BLaER1 treated with 17β-estradiol and CSF1 and Interleukin-3, amounts not matched to agents 10 nM and 100 nM (cell line): ENCODE results near the gene LEP.

ENCODE experiments used
- H3K27ac ChIP-seq, 11 experiments: shearing (Covaris generic); formaldehyde crosslinking; 2 replicates each; pipeline ENCODE4 v1.8.1; 2022
- H3K27me3 ChIP-seq, 11 experiments: shearing (Covaris generic); formaldehyde crosslinking; 2 replicates each; pipeline ENCODE4 v1.8.1; 2022
- H3K36me3 ChIP-seq, 11 experiments: shearing (Covaris generic); formaldehyde crosslinking; 2 replicates each; pipeline ENCODE4 v1.8.1; 2022
- H3K4me1 ChIP-seq, 10 experiments: shearing (Covaris generic); formaldehyde crosslinking; 2 replicates each; pipeline ENCODE4 v1.8.1; 2022
- H3K4me2 ChIP-seq, 11 experiments: shearing (Covaris generic); formaldehyde crosslinking; 2 replicates each; pipeline ENCODE4 v1.8.1; 2022
- H3K4me3 ChIP-seq, 10 experiments: shearing (Covaris generic); formaldehyde crosslinking; 2 replicates each; pipeline ENCODE4 v1.8.1; 2022
- H3K9ac ChIP-seq, 11 experiments: shearing (Covaris generic); formaldehyde crosslinking; 2 replicates each; pipeline ENCODE4 v1.8.1; 2022
- H3K9me3 ChIP-seq, 11 experiments: shearing (Covaris generic); formaldehyde crosslinking; replicated peaks in 1 of 11; 2 replicates each; pipeline ENCODE4 v1.8.1; 2022
- H4K20me1 ChIP-seq, 11 experiments: shearing (Covaris generic); formaldehyde crosslinking; 2 replicates each; pipeline ENCODE4 v1.8.1; 2022
- Cebpa-rat ChIP-seq, 11 experiments: shearing (Covaris generic); IDR thresholded peaks; 2 replicates each; pipeline ENCODE4 v1.8.1; 2022

Gene LEP

GRCh38 chr7:128202287-128202957, 38.7 kb upstream of the LEP start:
- Histone ChIP-seq H4K20me1 (no peaks in the 10 kb centered on the region), H3K27ac (no peak overlapping the region), H3K4me1 (peaks cover 0 to 15% (median 7%) of the 10 kb centered on the region in 10 experiments; a peak in 11 of 20 replicates), H3K4me3 (no peak overlapping the region), H3K27me3 (peaks cover 20 to 36% (median 28%) of the 10 kb centered on the region in 11 experiments), H3K4me2 (no peak overlapping the region), H3K9me3 (peaks cover 0 to 6% (median 0%) of the 10 kb centered on the region in 11 experiments; a peak in 3 of 22 replicates), H3K9ac (no peak overlapping the region), H3K36me3 (no peaks in the 10 kb centered on the region)
- no peak for TF ChIP-seq Cebpa-rat (IDR thresholded peaks at IDR 0.05)

DNA sequence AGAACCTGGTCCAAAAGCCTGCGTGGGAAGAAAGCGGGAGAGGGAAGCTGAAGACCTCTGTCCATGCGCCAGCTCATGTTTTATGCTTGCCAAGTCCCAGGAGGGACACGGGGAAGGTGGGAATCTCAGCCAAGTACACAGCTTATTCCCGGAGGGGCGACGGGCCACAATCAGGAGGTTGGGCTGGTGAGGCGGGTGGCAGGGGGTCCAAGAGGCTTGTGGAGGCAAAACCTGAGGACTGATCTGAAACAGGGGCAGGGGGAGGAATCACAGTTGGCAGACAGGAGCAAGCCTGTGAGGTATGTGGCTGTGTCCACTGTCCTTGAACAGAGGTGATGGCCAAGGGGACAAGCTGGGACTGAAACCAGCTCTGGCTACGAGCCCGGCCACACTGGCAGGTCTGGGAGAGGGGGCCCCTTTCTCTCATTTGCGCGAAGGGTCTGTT, 38.0 kb upstream of the LEP start:
- Histone ChIP-seq H3K9me3 (peaks cover 0 to 5% (median 0%) of the 10 kb centered on the region in 11 experiments; a peak in 3 of 22 replicates), H4K20me1 (no peaks in the 10 kb centered on the region), H3K4me3 (no peak overlapping the region), H3K9ac (no peak overlapping the region), H3K27me3 (peaks cover 20 to 36% (median 28%) of the 10 kb centered on the region in 11 experiments), H3K4me2 (no peak overlapping the region), H3K27ac (no peak overlapping the region), H3K36me3 (no peaks in the 10 kb centered on the region), H3K4me1 (peaks cover under 1 to 9% (median 5%) of the 10 kb centered on the region in 10 experiments; a peak in 11 of 20 replicates)
- no peak for TF ChIP-seq Cebpa-rat (IDR thresholded peaks at IDR 0.05)

DNA sequence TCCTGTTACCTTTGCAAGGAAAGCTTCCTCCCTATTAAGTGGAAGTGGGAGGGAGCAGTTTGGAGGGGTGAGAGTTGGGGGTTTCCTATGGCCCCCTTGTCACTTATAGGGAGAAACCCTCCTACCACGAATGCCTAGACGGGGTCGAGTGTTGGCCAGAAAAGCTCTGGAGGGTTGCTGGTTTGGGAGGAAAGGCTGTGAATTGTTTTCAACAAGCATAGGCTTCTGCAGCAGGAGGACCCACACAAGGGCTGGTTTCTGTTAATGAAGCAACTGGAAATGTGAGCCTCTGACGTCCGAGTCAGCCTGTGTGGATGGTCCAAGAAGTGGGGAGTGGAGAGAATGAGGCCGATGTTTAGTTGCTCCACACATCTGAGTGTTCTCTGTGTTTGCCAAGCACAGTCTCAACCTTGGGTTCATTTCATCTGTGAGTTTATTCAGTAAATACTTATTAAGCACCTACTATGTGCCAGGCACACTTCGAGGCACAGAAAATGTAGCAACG, 37.3 kb upstream of the LEP start:
- TF ChIP-seq Cebpa-rat (IDR thresholded peaks at IDR 0.05) = no peak

DNA sequence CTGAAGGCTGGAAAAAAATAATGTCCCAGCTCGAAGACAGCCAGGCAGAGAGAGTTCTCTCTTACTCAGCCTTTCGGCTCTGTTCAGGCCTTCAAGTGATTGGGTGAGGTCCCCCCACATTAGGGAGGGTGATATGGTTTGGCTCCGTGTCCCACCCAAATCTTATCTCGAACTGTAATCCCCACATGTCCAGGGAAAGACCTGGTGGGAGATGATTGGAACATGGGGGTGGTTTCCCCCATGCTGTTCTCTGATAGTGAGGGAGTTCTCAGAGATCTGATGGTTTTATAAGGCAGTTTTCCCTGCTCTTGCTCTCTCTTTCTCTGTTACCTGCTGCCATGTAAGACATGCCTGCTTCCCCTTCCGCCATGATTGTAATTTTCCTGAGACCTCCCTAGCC, 36.6 kb upstream of the LEP start:
- no peak overlapping the region for H3K4me3 ChIP-seq
- H3K9me3 ChIP-seq = peaks cover 0 to 5% (median 0%) of the 10 kb centered on the region in 11 experiments; a peak in 3 of 22 replicates
- no peak overlapping the region for H3K27ac ChIP-seq
- H3K4me1 ChIP-seq = peaks cover 0 to 12% (median 5%) of the 10 kb centered on the region in 10 experiments; a peak in 5 of 20 replicates
- H4K20me1 ChIP-seq = no peaks in the 10 kb centered on the region
- no peak for TF ChIP-seq Cebpa-rat (IDR thresholded peaks at IDR 0.05)
- no peaks in the 10 kb centered on the region for H3K36me3 ChIP-seq
- H3K27me3 ChIP-seq = peaks cover 20 to 36% (median 28%) of the 10 kb centered on the region in 11 experiments
- H3K9ac ChIP-seq = no peak overlapping the region
- no peak overlapping the region for H3K4me2 ChIP-seq

More for the DNA sequence above, 37.3 kb upstream of the LEP start:
- Histone ChIP-seq H4K20me1 (no peaks in the 10 kb centered on the region), H3K9ac (no peak overlapping the region), H3K9me3 (peaks cover 0 to 5% (median 0%) of the 10 kb centered on the region in 11 experiments; a peak in 3 of 22 replicates), H3K4me3 (no peak overlapping the region), H3K27me3 (peaks cover 20 to 36% (median 28%) of the 10 kb centered on the region in 11 experiments), H3K27ac (no peak overlapping the region), H3K4me2 (no peak overlapping the region), H3K36me3 (no peaks in the 10 kb centered on the region), H3K4me1 (peaks cover 0 to 7% (median 4%) of the 10 kb centered on the region in 10 experiments; a peak in 6 of 20 replicates)

DNA sequence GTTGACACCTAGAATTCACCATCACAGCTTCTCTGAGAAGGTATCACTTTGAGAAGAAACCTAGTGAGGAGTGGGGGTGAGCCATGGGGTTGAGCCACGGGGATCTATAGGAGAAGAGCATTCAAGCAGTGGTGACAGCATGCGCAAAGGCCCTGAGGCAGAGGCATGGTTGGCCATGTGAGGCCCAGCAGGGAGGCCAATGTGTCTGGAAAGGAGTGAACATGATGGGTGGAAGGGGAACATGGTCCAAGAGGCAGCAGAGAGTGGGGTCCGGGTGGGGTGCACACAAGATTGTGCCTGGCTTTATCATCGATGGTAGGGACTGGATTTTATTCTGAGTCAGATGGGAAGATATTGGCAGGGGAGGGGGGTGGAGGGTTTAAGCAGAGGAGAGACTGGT, 36.0 kb upstream of the LEP start:
- Histone ChIP-seq H3K27me3 (peaks cover 20 to 33% (median 28%) of the 10 kb centered on the region in 11 experiments), H3K9me3 (peaks cover 0 to 5% (median 0%) of the 10 kb centered on the region in 11 experiments; a peak in 3 of 22 replicates), H3K4me1 (peaks cover 0 to 12% (median 2%) of the 10 kb centered on the region in 10 experiments; a peak in 4 of 20 replicates), H3K36me3 (no peaks in the 10 kb centered on the region), H4K20me1 (no peaks in the 10 kb centered on the region), H3K9ac (no peak overlapping the region), H3K27ac (no peak overlapping the region), H3K4me2 (no peak overlapping the region), H3K4me3 (no peak overlapping the region)
- no peak for TF ChIP-seq Cebpa-rat (IDR thresholded peaks at IDR 0.05)

- H3K4me3 ChIP-seq = no peak overlapping the region
- H3K4me2 ChIP-seq = no peak overlapping the region
- H3K9ac ChIP-seq = no peak overlapping the region
- no peak overlapping the region for H3K27ac ChIP-seq
- H4K20me1 ChIP-seq = no peaks in the 10 kb centered on the region
- no peaks in the 10 kb centered on the region for H3K36me3 ChIP-seq
- peaks cover 14 to 22% (median 20%) of the 10 kb centered on the region in 11 experiments for H3K27me3 ChIP-seq
- peaks cover 0 to 12% (median 2%) of the 10 kb centered on the region in 10 experiments; a peak in 4 of 20 replicates for H3K4me1 ChIP-seq
- peaks cover 0 to 5% (median 0%) of the 10 kb centered on the region in 11 experiments; a peak in 3 of 22 replicates for H3K9me3 ChIP-seq
- no peak for TF ChIP-seq Cebpa-rat (IDR thresholded peaks at IDR 0.05)
Observed at GRCh38 chr7:128206017-128206746, 34.9 kb upstream of the LEP start.

- Histone ChIP-seq H3K4me1 (peaks cover 0 to 14% (median 3%) of the 10 kb centered on the region in 10 experiments; a peak in 10 of 20 replicates), H3K36me3 (no peaks in the 10 kb centered on the region), H3K4me2 (no peak overlapping the region), H3K27ac (no peak overlapping the region), H3K27me3 (peaks cover 6 to 15% (median 13%) of the 10 kb centered on the region in 11 experiments), H3K9ac (no peak overlapping the region), H3K9me3 (0 out of 22 replicates have a peak, but pooled peaks cover 0 to 5% (median 0%) of the 10 kb centered on the region in 11 experiments), H3K4me3 (no peak overlapping the region), H4K20me1 (no peaks in the 10 kb centered on the region)
- no peak for TF ChIP-seq Cebpa-rat (IDR thresholded peaks at IDR 0.05)
Observed at GRCh38 chr7:128206747-128207500, 34.2 kb upstream of the LEP start.

DNA sequence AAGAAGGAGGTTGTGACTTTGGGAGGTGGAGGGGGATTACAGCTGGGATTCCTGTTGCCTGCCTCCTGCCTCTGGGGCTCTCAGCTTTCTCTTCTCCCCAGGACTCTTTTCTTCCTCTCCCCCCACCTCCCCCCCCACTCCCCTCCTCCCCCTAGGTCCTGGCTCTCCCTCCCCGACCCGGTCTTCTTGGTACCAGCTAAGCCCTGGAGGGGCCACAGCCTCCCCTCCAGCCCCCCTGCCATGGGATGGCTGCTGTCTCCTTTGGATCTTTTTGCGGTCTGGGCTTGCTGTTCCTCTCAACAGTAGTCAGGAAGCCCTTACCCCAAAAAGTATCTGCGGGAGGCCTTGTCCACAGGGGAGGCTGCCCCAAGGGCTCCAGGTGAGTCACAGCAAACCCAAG, 33.5 kb upstream of the LEP start:
- Histone ChIP-seq H3K36me3 (no peaks in the 10 kb centered on the region), H3K27ac (0 out of 22 replicates have a peak overlapping the region, but pooled peaks of 1 of the 11 experiments have one; percentile 32), H3K4me3 (no peak overlapping the region), H3K9me3 (0 out of 22 replicates have a peak, but pooled peaks cover 0 to 5% (median 0%) of the 10 kb centered on the region in 11 experiments), H3K9ac (no peak overlapping the region), H3K4me1 (peaks cover 0 to 19% (median 5%) of the 10 kb centered on the region in 10 experiments; a peak in 11 of 20 replicates), H4K20me1 (no peaks in the 10 kb centered on the region), H3K27me3 (peaks cover 0 to 8% (median 6%) of the 10 kb centered on the region in 11 experiments; a peak in 18 of 22 replicates), H3K4me2 (no peak overlapping the region)
- no peak for TF ChIP-seq Cebpa-rat (IDR thresholded peaks at IDR 0.05)
